Activated CD4-positive, alpha-beta T cell treated with anti-CD3 and anti-CD28 coated beads, Interleukin-2, amount 10 ng/mL, durations not matched to agents 24 days and 14 days (primary cell): ENCODE measurements around the gene IRX2. TPM values are rescaled to one million over a fixed set of nuclear protein-coding genes. Genes with fewer than 3 reads are reported as not detected.

Source experiments
- DNase-seq: peaks from one replicate; pipeline ENCODE4 v3.0.0; 2022
- H3K27ac Mint-ChIP-seq: one replicate; pipeline ENCODE4 v1.8.0; 2022; ENCODE audit warnings: mild to moderate bottlenecking, mixed read lengths
- H3K27me3 Mint-ChIP-seq: one replicate; pipeline ENCODE4 v1.8.0; 2022; ENCODE audit warnings: mixed read lengths
- H3K36me3 Mint-ChIP-seq: one replicate; pipeline ENCODE4 v1.8.0; 2022; ENCODE audit warnings: low read depth, mild to moderate bottlenecking, mixed read lengths
- H3K4me1 Mint-ChIP-seq: one replicate; pipeline ENCODE4 v1.8.0; 2021; ENCODE audit warnings: mixed read lengths
- H3K4me3 Mint-ChIP-seq: one replicate; pipeline ENCODE4 v1.8.0; 2022; ENCODE audit warnings: mild to moderate bottlenecking, moderate library complexity, mixed read lengths
- H3K9me3 Mint-ChIP-seq: one replicate; pipeline ENCODE4 v1.8.0; 2021; ENCODE audit warnings: mixed read lengths
- intact Hi-C: fragments of 100-400 bp; cut with micrococcal nuclease; formaldehyde crosslinking; loops from one replicate; pipeline ENCODE4 v1.15.1; 2023
- total RNA-seq: library from RNA; stranded (reverse); gene quantifications from 2 replicates; pipeline ENCODE4 v1.2.3, GENCODE V29; 2022

IRX2 gene
- total RNA-seq, 1 donor from 2014 or later, result not detected

DNA sequence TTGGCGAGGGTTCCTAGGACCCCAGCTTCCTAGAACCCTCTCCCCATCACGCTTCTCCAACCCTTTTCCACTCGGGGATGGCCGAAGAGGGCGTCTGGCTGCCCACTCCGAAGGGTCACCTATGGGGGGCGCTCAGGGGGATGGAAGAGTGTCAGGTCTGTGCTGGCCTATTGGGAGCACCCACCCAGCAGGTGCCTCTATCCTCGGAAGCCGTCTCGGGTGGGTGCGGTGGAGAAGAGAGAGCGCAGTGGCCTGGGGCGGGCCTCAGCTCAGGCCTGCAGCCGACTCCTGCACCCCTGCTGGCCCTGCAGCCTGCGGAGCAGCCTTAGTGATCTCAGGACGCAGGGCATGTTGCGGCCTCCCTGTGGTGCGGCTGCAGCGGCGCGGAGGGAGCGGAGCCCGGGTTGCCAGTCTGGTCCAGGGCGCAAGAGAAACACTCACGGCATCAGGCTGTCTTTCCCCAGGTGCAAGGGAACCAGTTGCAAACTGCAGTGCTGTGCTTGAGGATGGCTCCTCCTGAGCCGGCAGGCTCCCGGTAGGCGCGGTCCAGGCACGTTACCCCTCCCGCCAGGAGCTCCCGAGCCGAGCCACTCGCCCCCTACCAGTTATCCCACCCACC is 1.5 kb upstream of the IRX2 start:
- Mint-ChIP-seq H3K4me1 (peaks cover 3% of the 10 kb centered on the region), H3K27me3 (peaks cover 57% of the 10 kb centered on the region), H3K36me3 (peaks cover 10% of the 10 kb centered on the region), H3K27ac (peak overlapping the region; percentile 5), H3K4me3 (no peak overlapping the region), H3K9me3 (peaks cover 14% of the 10 kb centered on the region)
- peak; percentile 47 for DNase-seq
- intact Hi-C loops, result loop anchor here (5.0 kb wide), 2 partner anchors 364 to 871 kb away; partner anchors contain the start of gene IRX4

DNA sequence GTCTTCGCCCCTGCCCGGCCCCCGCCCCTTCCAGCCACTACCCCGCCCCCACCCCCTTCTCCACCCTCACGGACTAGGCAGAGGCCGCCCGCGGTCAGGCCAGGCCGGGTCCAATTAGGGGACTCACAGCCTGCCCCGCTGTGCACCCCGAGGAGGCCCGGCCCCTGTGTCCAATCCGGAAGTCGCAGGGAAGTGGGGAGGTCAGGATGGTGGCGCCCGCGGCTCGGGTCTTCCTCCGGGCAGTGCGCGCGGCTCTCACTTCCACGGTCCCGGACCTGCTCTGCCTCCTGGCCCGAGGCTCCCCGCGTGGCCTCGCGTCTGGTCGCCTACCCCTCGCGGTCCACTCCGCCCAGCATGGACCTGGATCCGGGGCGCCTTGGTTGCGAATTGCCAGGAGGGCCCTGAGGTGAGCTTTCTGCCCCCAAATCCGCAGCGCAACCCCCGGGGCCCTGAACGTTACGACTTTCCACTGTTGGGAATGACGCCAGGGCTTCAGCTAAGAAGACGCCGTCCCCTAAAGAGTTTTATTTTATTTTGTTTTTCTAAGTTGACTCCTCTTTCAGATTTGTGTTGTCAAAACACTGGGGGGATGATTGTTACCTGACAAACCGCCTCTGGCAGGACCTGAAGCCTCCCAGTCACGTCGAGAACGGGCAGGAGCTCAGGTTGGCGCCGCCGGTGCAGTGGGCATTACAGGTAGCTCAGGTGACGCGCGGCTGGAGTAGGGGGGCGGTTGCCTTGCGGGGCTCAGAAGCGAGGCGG is 763 bp upstream of the IRX2 start:
- Mint-ChIP-seq H3K9me3 (peaks cover 14% of the 10 kb centered on the region), H3K36me3 (peaks cover 10% of the 10 kb centered on the region), H3K4me1 (peaks cover 3% of the 10 kb centered on the region), H3K4me3 (peak overlapping the region; percentile 15), H3K27me3 (peaks cover 55% of the 10 kb centered on the region), H3K27ac (peak overlapping the region; percentile 67)
- intact Hi-C loops, result loop anchor here (5.0 kb wide), 2 partner anchors 365 to 870 kb away; partner anchors contain the start of gene IRX4
- peak; percentile 52 for DNase-seq

DNA sequence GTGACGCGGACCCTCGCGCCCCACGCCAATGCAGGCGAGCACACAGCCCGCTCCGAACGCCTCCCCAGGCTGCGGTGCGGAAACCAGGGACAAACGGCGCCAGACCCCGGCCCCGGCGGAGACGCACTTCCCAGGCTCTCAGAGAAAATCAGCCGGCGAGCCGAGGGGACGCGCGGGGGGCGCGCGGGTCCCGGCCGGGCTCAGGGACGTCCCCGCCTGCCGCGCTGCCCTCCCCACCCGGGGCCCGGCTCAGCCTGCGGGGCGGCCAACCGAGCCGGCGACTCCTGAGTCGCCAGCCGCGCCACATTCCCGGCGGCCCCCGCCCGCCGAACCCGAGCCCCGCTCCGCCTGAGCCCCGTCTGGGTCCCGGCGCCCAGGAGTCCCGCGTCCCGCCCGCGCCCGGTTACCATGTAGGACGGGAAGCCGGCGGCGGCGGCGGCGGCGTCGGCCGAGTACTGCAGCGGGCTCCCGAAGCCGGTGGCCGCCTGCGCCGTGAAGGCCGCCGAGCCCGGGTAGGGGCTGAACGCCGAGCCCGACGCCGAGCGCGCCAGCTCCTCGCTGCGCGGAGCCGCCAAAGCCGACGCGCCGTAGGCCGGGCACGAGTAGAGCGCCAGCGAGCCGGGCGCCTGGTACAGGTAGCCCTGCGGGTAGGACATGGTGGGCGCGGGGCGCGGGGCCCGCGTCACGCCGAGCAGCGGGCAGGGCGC is 566 bp downstream of the IRX2 start:
- intact Hi-C loops, result loop anchor here (5.0 kb wide), 2 partner anchors 366 to 869 kb away; partner anchors contain the start of gene IRX4
- no peak overlapping the region for H3K4me3 Mint-ChIP-seq
- peak; percentile 53 for DNase-seq
- no peak overlapping the region for H3K27ac Mint-ChIP-seq
- H3K27me3 Mint-ChIP-seq, result peaks cover 53% of the 10 kb centered on the region
- peaks cover 9% of the 10 kb centered on the region for H3K36me3 Mint-ChIP-seq
- peaks cover 14% of the 10 kb centered on the region for H3K9me3 Mint-ChIP-seq
- peaks cover 3% of the 10 kb centered on the region for H3K4me1 Mint-ChIP-seq

DNA sequence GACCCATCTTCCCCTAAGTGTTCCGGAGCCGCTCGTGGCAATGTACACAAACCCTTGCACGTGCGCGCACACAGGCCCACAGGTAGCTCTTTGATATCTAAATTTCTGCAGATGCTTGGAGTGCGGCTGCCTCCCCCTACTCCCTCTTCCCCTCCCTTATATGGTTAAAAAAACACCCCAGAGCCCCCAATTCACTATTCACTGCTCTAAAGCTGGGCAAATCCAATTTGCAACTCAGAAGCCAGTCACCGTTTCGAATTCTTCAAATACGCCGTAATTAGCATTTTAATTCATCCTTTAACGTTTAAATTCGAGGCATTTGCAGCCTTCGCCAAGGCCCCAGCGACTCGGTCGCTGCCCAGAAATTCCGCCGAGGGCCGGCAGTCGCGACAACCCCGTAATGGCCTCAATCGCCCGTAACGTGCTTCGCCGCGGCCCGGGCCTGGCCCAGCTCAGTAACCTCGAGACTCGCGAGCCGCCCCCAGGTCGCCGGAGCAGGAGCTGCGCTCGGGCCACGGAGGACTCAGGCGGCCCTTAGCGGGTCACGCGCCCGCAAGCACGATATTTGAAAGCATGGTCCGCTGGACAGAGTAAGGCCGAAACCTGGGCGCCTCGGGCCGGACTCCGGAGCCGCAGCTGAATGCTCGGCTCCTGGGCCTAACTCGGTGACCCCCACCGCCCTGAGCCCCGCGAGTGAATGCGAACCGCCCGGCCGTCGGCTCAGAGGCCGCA is 1.3 kb downstream of the IRX2 start:
- Mint-ChIP-seq H3K4me1 (peaks cover 3% of the 10 kb centered on the region), H3K27ac (peak overlapping the region; percentile 77), H3K36me3 (peaks cover 9% of the 10 kb centered on the region), H3K4me3 (no peak overlapping the region), H3K27me3 (peaks cover 54% of the 10 kb centered on the region), H3K9me3 (peaks cover 14% of the 10 kb centered on the region)
- DNase-seq, result no peak
- intact Hi-C loops, result loop anchor here (5.0 kb wide), 2 partner anchors 367 to 868 kb away; partner anchors contain the start of gene IRX4

DNA sequence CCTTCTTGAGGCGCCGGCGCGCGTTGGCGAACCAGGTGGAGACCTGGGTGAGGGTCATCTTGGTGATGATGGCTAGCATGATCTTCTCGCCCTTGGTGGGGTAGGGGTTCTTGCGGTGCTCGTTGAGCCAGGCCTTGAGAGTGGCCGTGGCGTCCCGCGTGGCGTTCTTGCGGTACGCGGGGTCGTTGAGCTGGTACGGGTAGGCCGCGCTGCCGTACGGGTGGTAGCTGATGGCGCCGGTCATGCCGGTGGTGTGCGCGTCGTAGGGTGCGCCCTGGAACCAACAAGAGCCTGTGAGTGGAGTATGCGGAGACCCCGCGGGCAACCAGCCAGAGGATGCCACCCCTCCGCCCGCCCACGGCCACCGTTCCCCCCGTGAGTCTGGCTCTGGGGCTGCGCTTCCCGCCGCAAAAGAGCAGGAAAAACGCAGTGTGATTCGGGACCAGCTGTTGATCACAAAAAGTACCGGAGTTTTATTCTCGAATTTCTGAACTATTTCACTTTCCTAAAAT is 1.9 kb downstream of the IRX2 start:
- Mint-ChIP-seq H3K36me3 (peaks cover 9% of the 10 kb centered on the region), H3K9me3 (peaks cover 14% of the 10 kb centered on the region), H3K4me1 (peaks cover 3% of the 10 kb centered on the region), H3K27me3 (peaks cover 58% of the 10 kb centered on the region), H3K27ac (peak overlapping the region; percentile 77), H3K4me3 (no peak overlapping the region)
- peak; percentile 52 for DNase-seq
- intact Hi-C loops, result loop anchor here (5.0 kb wide), 3 partner anchors 368 to 867 kb away; partner anchors contain the start of gene IRX4

DNA sequence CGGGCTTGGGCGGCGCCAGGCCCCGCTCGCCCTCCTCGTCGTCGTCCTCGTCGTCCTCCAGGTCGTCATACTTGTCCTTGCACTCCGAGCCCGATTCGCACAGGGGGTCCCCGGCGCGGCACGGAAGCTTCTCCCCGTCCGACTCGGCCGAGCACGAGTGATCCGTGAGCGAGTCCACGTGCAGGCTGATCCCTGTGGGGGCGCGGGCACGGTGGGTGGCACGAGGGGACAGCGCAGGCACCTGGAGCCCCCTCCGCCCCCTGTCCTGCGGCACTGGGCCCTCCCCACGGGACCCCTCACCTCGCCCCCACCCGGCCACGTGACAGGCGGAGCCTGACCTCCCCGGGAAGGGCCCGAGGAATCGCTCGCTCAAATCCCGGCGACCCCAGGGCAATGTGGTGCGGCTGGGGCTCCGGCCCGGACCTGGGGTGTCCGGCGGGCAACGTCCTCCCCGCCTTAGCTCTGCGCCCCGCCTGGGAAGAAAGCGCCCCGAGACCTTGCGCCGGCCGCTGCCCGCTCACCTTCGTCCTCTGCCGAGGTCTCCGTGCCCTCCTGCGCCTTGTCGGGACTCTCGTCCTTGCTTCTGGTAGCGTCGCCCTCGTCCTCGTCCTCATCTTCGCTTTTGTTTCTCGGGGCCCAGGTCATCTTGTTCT is 2.5 kb downstream of the IRX2 start:
- no peak overlapping the region for H3K4me3 Mint-ChIP-seq
- peaks cover 9% of the 10 kb centered on the region for H3K36me3 Mint-ChIP-seq
- peaks cover 10% of the 10 kb centered on the region for H3K9me3 Mint-ChIP-seq
- peaks cover 58% of the 10 kb centered on the region for H3K27me3 Mint-ChIP-seq
- peak overlapping the region; percentile 77 for H3K27ac Mint-ChIP-seq
- intact Hi-C loops, result loop anchor here (5.0 kb wide), 1 partner anchor 853 kb away; no protein-coding TSS in a partner anchor
- peak; percentile 42 for DNase-seq
- peaks cover 3% of the 10 kb centered on the region for H3K4me1 Mint-ChIP-seq

DNA sequence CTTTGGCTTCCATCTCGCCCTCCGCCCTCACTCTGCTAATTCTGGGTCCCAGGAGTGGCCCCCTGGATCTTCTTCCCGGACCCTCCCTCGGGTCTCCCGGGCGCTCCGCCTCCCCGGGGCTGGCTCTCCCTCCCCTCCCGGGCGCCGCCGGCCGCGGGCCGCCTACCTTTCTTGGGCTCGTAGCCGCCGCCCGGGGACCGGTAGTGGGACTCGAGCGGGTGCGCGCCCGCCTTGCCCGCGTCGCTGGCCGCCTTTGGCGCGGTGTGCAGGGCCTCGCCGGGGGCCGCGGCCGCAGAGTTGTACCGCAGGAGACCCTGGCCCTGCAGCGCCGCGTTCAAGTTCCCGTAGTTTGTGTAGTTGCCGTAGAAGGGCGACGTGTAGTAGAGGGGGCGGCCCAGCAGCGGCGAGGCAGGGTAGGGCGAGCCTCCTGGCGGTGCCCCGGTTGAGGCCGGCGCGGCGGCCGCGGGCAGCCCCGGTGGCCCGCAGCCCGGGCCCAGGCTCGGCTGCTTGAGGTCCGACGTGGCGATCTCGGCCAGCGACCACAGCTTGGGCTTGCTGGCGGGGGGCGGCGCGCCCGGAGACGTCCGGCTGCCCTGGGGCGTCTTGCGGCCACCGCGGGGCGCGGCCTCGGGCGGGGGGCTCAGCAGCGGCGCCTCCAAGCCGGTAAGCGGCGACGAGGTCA is 3.2 kb downstream of the IRX2 start:
- intact Hi-C loops, result loop anchor here (5.0 kb wide), 1 partner anchor 854 kb away; no protein-coding TSS in a partner anchor
- no peak overlapping the region for H3K4me3 Mint-ChIP-seq
- H3K27ac Mint-ChIP-seq, result no peak overlapping the region
- DNase-seq, result peak; percentile 44
- H3K9me3 Mint-ChIP-seq, result peaks cover 13% of the 10 kb centered on the region
- H3K27me3 Mint-ChIP-seq, result peaks cover 59% of the 10 kb centered on the region
- H3K36me3 Mint-ChIP-seq, result peaks cover 9% of the 10 kb centered on the region
- peaks cover 3% of the 10 kb centered on the region for H3K4me1 Mint-ChIP-seq

DNA sequence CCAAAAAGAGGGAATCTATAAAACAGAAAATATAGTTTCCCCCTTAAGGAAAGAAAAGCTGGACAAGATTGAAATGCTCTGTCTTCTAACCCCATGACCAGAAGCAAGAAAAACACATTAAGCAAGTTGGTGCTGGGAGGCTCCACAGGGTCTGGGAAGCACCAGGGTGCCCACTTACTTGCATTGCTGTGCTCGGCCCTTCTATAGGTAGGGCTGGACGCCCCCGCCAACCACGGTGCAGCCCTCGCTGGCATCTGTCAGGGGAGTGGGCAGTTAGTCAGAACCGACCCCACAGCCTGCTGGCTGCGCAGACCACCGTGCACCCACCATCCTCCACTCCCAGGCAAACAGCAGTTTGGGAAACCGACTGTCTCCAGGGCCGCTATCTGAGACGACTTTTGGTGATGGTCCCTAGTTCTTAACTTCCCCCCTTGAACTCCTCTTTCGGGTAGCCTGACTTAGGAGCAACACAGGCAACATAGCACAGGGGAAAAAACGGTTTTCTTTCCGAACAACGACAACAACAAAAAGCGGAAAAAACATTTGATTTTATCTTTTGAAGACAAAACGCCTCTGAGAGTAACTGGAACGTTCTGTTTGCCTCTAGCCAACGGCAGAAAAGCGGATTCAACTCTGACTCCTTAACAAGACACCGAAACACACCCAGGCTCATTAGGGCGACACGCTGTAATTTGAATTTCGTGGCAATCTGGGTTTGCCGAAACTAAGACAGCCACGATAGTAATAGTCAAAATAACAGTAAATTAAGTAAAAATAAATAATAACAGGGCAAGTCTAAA is 3.9 kb downstream of the IRX2 start:
- intact Hi-C loops, result loop anchor here (5.0 kb wide), 1 partner anchor 855 kb away; no protein-coding TSS in a partner anchor
- peak; percentile 47 for DNase-seq
- Mint-ChIP-seq H3K27ac (no peak overlapping the region), H3K36me3 (peaks cover 8% of the 10 kb centered on the region), H3K4me1 (peaks cover 3% of the 10 kb centered on the region), H3K27me3 (peaks cover 57% of the 10 kb centered on the region), H3K4me3 (no peak overlapping the region), H3K9me3 (peaks cover 13% of the 10 kb centered on the region)

DNA sequence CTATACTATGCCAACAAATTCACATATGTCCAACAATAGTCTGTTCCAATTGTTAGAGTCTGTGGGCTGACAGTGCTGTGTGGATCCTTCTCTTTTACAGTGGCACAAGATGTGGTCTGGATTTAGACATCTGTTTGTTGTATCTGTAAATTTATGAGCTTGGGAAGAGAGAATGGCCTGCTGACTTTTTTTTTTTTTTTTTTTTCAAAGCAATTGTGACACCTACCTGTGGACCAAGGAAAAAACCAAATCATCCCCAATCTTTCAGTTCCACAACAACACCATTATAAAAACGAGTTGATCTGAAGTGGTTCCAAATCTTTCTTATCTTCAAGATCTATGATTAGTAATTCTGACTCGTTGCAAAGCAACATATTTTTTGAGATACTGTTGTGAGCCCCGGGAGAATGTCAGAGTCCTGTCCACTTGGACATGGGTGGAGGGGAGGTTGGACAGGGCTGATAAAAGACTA is 4.9 kb downstream of the IRX2 start:
- Mint-ChIP-seq H3K4me1 (peaks cover 3% of the 10 kb centered on the region), H3K4me3 (no peak overlapping the region), H3K36me3 (peaks cover 6% of the 10 kb centered on the region), H3K9me3 (peaks cover 13% of the 10 kb centered on the region), H3K27ac (no peak overlapping the region), H3K27me3 (peaks cover 61% of the 10 kb centered on the region)
- DNase-seq, result peak; percentile 13
- intact Hi-C loops, result loop anchor here (5.0 kb wide), 1 partner anchor 856 kb away; no protein-coding TSS in a partner anchor

DNA sequence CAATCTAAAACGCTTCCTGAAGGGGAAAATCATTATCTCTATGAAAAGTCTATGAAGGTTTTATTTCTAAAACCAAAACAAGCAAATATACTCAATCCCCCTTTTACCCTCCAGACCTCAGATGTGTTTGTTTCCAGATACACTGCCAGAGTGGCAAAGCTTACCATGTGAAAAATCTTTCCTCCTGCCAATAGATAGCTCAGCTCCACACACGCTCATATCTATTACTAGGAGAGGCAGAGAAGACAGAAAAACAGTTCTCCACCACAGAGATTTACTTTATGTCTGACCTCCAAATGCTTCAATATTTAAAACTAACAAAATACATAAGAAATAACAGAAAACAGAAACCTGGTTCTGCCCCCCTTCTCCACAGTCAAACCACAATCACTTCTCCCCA is 7.0 kb downstream of the IRX2 start:
- H3K4me3 Mint-ChIP-seq, result no peak overlapping the region
- H3K9me3 Mint-ChIP-seq, result peaks cover 6% of the 10 kb centered on the region
- peaks cover 65% of the 10 kb centered on the region for H3K27me3 Mint-ChIP-seq
- H3K36me3 Mint-ChIP-seq, result peaks cover 2% of the 10 kb centered on the region
- H3K4me1 Mint-ChIP-seq, result peaks cover 2% of the 10 kb centered on the region
- intact Hi-C loops, result no loop called here
- H3K27ac Mint-ChIP-seq, result no peak overlapping the region
- no peak for DNase-seq

DNA sequence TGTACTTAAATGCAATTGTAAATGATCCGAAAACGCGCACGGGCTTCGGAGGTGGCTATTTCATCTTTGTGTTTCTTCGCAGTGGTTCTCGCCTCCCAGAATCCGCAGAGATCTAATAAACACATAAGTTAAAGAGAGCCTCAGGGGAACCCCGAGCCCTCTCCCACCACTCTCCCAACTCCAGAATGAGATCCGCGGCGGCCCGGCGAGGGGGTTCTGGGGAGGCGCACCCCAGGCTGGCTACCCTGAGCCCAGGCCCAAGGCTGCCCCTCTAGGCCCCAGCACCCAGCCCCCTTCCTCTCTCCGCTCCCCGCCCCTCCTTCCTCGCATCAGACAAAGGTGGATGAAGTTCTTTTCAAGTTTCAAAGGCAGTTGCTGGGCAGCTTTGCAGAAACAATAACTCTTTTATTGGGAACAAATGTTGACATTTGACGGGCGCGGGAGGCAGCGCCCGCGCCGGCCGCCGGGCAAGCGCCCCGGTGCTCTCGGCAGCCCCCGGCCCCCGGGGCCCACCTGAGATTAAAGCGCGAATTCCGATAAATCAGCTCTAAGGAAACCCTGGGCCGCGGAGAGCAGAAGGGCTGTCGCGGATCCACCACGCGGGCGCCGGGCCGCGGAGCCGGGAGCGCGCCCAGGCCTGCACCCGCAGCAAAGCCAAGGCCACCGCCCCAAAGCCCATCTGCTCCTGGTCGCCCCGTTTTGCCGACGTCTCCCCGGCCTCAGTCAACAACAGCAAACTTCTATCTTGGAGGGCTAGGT is 8.4 kb downstream of the IRX2 start:
- intact Hi-C loops, result no loop called here
- peaks cover 4% of the 10 kb centered on the region for H3K9me3 Mint-ChIP-seq
- H3K27me3 Mint-ChIP-seq, result peaks cover 69% of the 10 kb centered on the region
- no peak overlapping the region for H3K4me3 Mint-ChIP-seq
- no peak for DNase-seq
- no peak overlapping the region for H3K27ac Mint-ChIP-seq
- no peaks in the 10 kb centered on the region for H3K36me3 Mint-ChIP-seq
- H3K4me1 Mint-ChIP-seq, result no peaks in the 10 kb centered on the region
